Mesenchymal stem cell (in vitro differentiated cells and primary cell): ENCODE results near the gene HMX3.

Experiments
- DNase-seq: peaks from one replicate; pipeline ENCODE4 v3.0.0-alpha.2; 2013
- H2AFZ ChIP-seq: one replicate; pipeline ENCODE4 v1.6.1; 2013; ENCODE audit warnings: low read depth, mild to moderate bottlenecking, control low read depth, inconsistent platforms, low read length, moderate library complexity
- H2AK5ac ChIP-seq: 2 replicates; pipeline ENCODE4 v1.6.1; 2013; ENCODE audit warnings: low read length, moderate library complexity, mild to moderate bottlenecking, inconsistent platforms; ENCODE audit not compliant: severe bottlenecking
- H2BK120ac ChIP-seq: one replicate; pipeline ENCODE4 v1.6.1; 2013; ENCODE audit warnings: low read depth, mild to moderate bottlenecking, inconsistent platforms, low read length, moderate library complexity
- H2BK12ac ChIP-seq, 2 experiments: one replicate each; pipeline ENCODE4 v1.6.1; 2013; ENCODE audit warnings: inconsistent platforms in 2 of 2, low read length in 2 of 2, mild to moderate bottlenecking in 2 of 2, moderate library complexity in 2 of 2, control low read depth in 1 of 2
- H2BK15ac ChIP-seq: one replicate; pipeline ENCODE4 v1.6.1; 2013; ENCODE audit warnings: mild to moderate bottlenecking, low read depth, inconsistent platforms; ENCODE audit not compliant: poor library complexity, severe bottlenecking
- H2BK5ac ChIP-seq: 2 replicates; pipeline ENCODE4 v1.6.1; 2013; ENCODE audit warnings: low read depth, mild to moderate bottlenecking, low read length, control low read depth, inconsistent platforms; ENCODE audit not compliant: poor library complexity, severe bottlenecking
- H3K14ac ChIP-seq, 2 experiments: one replicate each; pipeline ENCODE4 v1.6.1; 2013; ENCODE audit warnings: inconsistent platforms in 2 of 2, low read length in 2 of 2, control low read depth in 1 of 2, mild to moderate bottlenecking in 1 of 2, moderate library complexity in 1 of 2
- H3K18ac ChIP-seq, 2 experiments: one replicate each; pipeline ENCODE4 v1.6.1; 2013; ENCODE audit warnings: inconsistent platforms in 2 of 2, low read length in 2 of 2, control low read depth in 1 of 2, low read depth in 1 of 2, mild to moderate bottlenecking in 1 of 2
- H3K23ac ChIP-seq, 2 experiments: one replicate each; pipeline ENCODE4 v1.6.1; 2013; ENCODE audit warnings: inconsistent platforms in 2 of 2, low read length in 2 of 2, mild to moderate bottlenecking in 2 of 2, moderate library complexity in 2 of 2, control low read depth in 1 of 2
- H3K27ac ChIP-seq: 2 replicates; pipeline ENCODE4 v1.5.1; 2013; ENCODE audit warnings: mild to moderate bottlenecking, moderate library complexity, low read length, control low read depth, inconsistent platforms; ENCODE audit not compliant: poor library complexity, severe bottlenecking
- H3K27me3 ChIP-seq, 2 experiments: 2 replicates each; pipeline versions ENCODE4 v1.6.1 to v1.7.0; 2013; ENCODE audit warnings: low read length in 2 of 2, mild to moderate bottlenecking in 2 of 2, moderate library complexity in 2 of 2, control low read depth in 1 of 2, inconsistent platforms in 1 of 2; ENCODE audit not compliant: control insufficient read depth in 1 of 2, insufficient read depth in 1 of 2
- H3K36me3 ChIP-seq, 2 experiments: 2 replicates each; pipeline versions ENCODE4 v1.6.1 to v1.7.0; 2013; ENCODE audit warnings: low read length in 2 of 2, control low read depth in 1 of 2, inconsistent platforms in 1 of 2, low read depth in 1 of 2, mild to moderate bottlenecking in 1 of 2; ENCODE audit not compliant: insufficient read depth in 2 of 2, control insufficient read depth in 1 of 2
- H3K4ac ChIP-seq, 2 experiments: one replicate each; pipeline ENCODE4 v1.6.1; 2013; ENCODE audit warnings: inconsistent platforms in 2 of 2, low read length in 2 of 2, mild to moderate bottlenecking in 2 of 2, moderate library complexity in 2 of 2, control low read depth in 1 of 2, low read depth in 1 of 2
- H3K4me1 ChIP-seq: 2 replicates; pipeline ENCODE4 v1.6.1; 2013; ENCODE audit warnings: low read depth, low read length, control low read depth; ENCODE audit not compliant: control insufficient read depth, insufficient read depth
- H3K4me2 ChIP-seq: 2 replicates; pipeline ENCODE4 v1.6.1; 2013; ENCODE audit warnings: low read length, mild to moderate bottlenecking, inconsistent platforms; ENCODE audit not compliant: poor library complexity, severe bottlenecking
- H3K4me3 ChIP-seq, 2 experiments: 2 replicates each; pipeline versions ENCODE4 v1.5.1 to v1.7.0; 2013; ENCODE audit warnings: low read length in 2 of 2, mild to moderate bottlenecking in 2 of 2, control low read depth in 1 of 2, low read depth in 1 of 2; ENCODE audit not compliant: insufficient read depth in 1 of 2
- H3K79me1 ChIP-seq: replicated peaks from 2 replicates; pipeline ENCODE4 v1.6.1; 2013; ENCODE audit warnings: mild to moderate bottlenecking, control low read depth, low read length, inconsistent platforms; ENCODE audit not compliant: poor library complexity, severe bottlenecking
- H3K9ac ChIP-seq: 2 replicates; pipeline ENCODE4 v1.7.0; 2013; ENCODE audit warnings: mild to moderate bottlenecking, low read length, moderate library complexity
- H3K9me3 ChIP-seq: 2 replicates; pipeline ENCODE4 v1.7.0; 2013; ENCODE audit warnings: mild to moderate bottlenecking, low read length; ENCODE audit not compliant: control insufficient read depth
- H4K8ac ChIP-seq: one replicate; pipeline ENCODE4 v1.6.1; 2013; ENCODE audit warnings: inconsistent platforms, mild to moderate bottlenecking, low read length, moderate library complexity
- H4K91ac ChIP-seq: one replicate; pipeline ENCODE4 v1.6.1; 2013; ENCODE audit warnings: mild to moderate bottlenecking, low read length, inconsistent platforms
- WGBS: methylation state at CpG from one replicate; pipeline ENCODE4 v1.1.7; 2013; ENCODE audit warnings: mixed read lengths; 5-methylcytosine and 5-hydroxymethylcytosine counted together

Gene HMX3

GRCh38 chr10:123139165-123139520, 3.4 kb downstream of the HMX3 start:
- Histone ChIP-seq H3K79me1 (no peaks in the 10 kb centered on the region), H3K4me2 (no peak overlapping the region), H2AK5ac (no peak overlapping the region), H2AFZ (no peak overlapping the region), H2BK120ac (no peak overlapping the region), H3K23ac (no peak overlapping the region), H4K91ac (no peak overlapping the region), H3K4me1 (peaks cover 40% of the 10 kb centered on the region), H4K8ac (no peak overlapping the region), H3K4ac (no peak overlapping the region), H2BK5ac (no peak overlapping the region), H3K9me3 (peaks cover 6% of the 10 kb centered on the region), H3K36me3 (peaks cover 0 to 3% of the 10 kb centered on the region in 2 experiments), H3K27ac (no peak overlapping the region), H3K9ac (no peak overlapping the region), H3K4me3 (no peak overlapping the region), H2BK15ac (no peak overlapping the region), H3K14ac (no peak overlapping the region), H3K18ac (no peak overlapping the region), H2BK12ac (no peak overlapping the region), H3K27me3 (peaks cover 94 to 98% of the 10 kb centered on the region in 2 experiments)
- DNase-seq = no peak
- WGBS = 16% methylated on average over 4 of the region's 7 CpGs

- WGBS = 1% methylated on average over 32 of the region's 32 CpGs
- no peak overlapping the region for H4K8ac ChIP-seq
Measured at GRCh38 chr10:123139521-123140163, 3.9 kb downstream of the HMX3 start.

GRCh38 chr10:123140164-123140982, 4.6 kb downstream of the HMX3 start:
- no peak overlapping the region for H3K4me2 ChIP-seq
- H3K9ac ChIP-seq = no peak overlapping the region
- no peaks in the 10 kb centered on the region for H3K79me1 ChIP-seq
- 7% methylated on average over 41 of the region's 43 CpGs for WGBS
- peaks cover 0 to 3% of the 10 kb centered on the region in 2 experiments for H3K36me3 ChIP-seq
- peaks cover 94 to 98% of the 10 kb centered on the region in 2 experiments for H3K27me3 ChIP-seq
- no peak for DNase-seq
- H3K27ac ChIP-seq = no peak overlapping the region
- peaks cover 6% of the 10 kb centered on the region for H3K9me3 ChIP-seq
- H2AFZ ChIP-seq = no peak overlapping the region
- no peak overlapping the region for H3K14ac ChIP-seq
- no peak overlapping the region for H2BK15ac ChIP-seq
- H3K4me3 ChIP-seq = no peak overlapping the region
- no peak overlapping the region for H2BK12ac ChIP-seq
- H3K4ac ChIP-seq = no peak overlapping the region
- no peak overlapping the region for H4K91ac ChIP-seq
- no peak overlapping the region for H2AK5ac ChIP-seq
- H3K4me1 ChIP-seq = peaks cover 38% of the 10 kb centered on the region
- H2BK5ac ChIP-seq = no peak overlapping the region
- no peak overlapping the region for H2BK120ac ChIP-seq
- H3K18ac ChIP-seq = no peak overlapping the region
- H4K8ac ChIP-seq = no peak overlapping the region
- no peak overlapping the region for H3K23ac ChIP-seq

More at GRCh38 chr10:123139521-123140163, 3.9 kb downstream of the HMX3 start:
- H3K36me3 ChIP-seq = peaks cover 0 to 3% of the 10 kb centered on the region in 2 experiments
- H3K4ac ChIP-seq = no peak overlapping the region
- no peak overlapping the region for H2AK5ac ChIP-seq
- no peak overlapping the region for H3K23ac ChIP-seq
- no peak overlapping the region for H2BK12ac ChIP-seq
- H2AFZ ChIP-seq = no peak overlapping the region
- H3K14ac ChIP-seq = no peak overlapping the region
- no peak overlapping the region for H2BK120ac ChIP-seq
- peak; percentile 25 for DNase-seq
- peaks cover 94 to 98% of the 10 kb centered on the region in 2 experiments for H3K27me3 ChIP-seq
- H3K9ac ChIP-seq = no peak overlapping the region
- no peaks in the 10 kb centered on the region for H3K79me1 ChIP-seq
- H2BK5ac ChIP-seq = no peak overlapping the region
- H2BK15ac ChIP-seq = no peak overlapping the region
- no peak overlapping the region for H3K27ac ChIP-seq
- no peak overlapping the region for H3K4me3 ChIP-seq
- H4K91ac ChIP-seq = no peak overlapping the region
- H3K4me1 ChIP-seq = peaks cover 39% of the 10 kb centered on the region
- H3K18ac ChIP-seq = no peak overlapping the region
- peaks cover 6% of the 10 kb centered on the region for H3K9me3 ChIP-seq
- no peak overlapping the region for H3K4me2 ChIP-seq

- no peak overlapping the region for H2BK12ac ChIP-seq
- no peak overlapping the region for H3K9ac ChIP-seq
- no peak overlapping the region for H2BK120ac ChIP-seq
- H3K4me1 ChIP-seq = peaks cover 34% of the 10 kb centered on the region
- H2BK5ac ChIP-seq = no peak overlapping the region
- 22% methylated on average over 4 of the region's 6 CpGs for WGBS
- H3K18ac ChIP-seq = no peak overlapping the region
- H4K91ac ChIP-seq = no peak overlapping the region
- H4K8ac ChIP-seq = no peak overlapping the region
- peaks cover 6% of the 10 kb centered on the region for H3K9me3 ChIP-seq
- no peak overlapping the region for H3K4me2 ChIP-seq
- H3K36me3 ChIP-seq = peaks cover 0 to 3% of the 10 kb centered on the region in 2 experiments
- H3K79me1 ChIP-seq = no peaks in the 10 kb centered on the region
- no peak for DNase-seq
- no peak overlapping the region for H3K4me3 ChIP-seq
- H2BK15ac ChIP-seq = no peak overlapping the region
- no peak overlapping the region for H3K14ac ChIP-seq
- H2AK5ac ChIP-seq = no peak overlapping the region
- peaks cover 99% of the 10 kb centered on the region in 2 experiments for H3K27me3 ChIP-seq
- H3K23ac ChIP-seq = no peak overlapping the region
- H3K27ac ChIP-seq = no peak overlapping the region
- no peak overlapping the region for H2AFZ ChIP-seq
- H3K4ac ChIP-seq = no peak overlapping the region
Measured at GRCh38 chr10:123140983-123141390, 5.2 kb downstream of the HMX3 start.
